ENCODE results near the gene MAP4K4. TPM values are rescaled to one million over a fixed set of nuclear protein-coding genes. Genes with fewer than 3 reads are reported as not detected.
"Not testable (repeated sequence)": the region's sequence is repeated elsewhere in the genome, so short reads cannot be mapped to it uniquely, and the experiment has no call there.

The MAP4K4 gene
- total and polyA plus RNA-seq, 2 of the 4 experiments (the other 2 are of a cell fraction): 89.4 to 124 TPM

DNA sequence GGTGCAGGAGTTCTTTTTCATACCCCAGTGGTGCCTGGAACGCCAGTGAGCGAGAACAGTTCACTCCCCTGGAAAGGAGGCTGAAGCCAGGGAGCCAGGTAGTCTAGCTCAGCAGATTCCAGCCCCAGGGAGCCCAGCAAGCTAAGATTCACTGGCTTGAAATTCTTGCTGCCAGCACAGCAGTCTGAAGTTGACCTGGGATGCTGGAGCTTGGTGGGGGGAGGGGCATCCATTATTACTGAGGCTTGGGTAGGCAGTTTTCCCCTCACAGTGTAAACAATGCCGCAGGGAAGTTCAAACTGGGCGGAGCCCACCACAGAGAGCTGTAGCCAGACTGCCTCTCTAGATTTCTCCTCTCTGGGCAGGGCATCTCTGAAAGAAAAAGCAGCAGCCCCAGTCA is 238.3 kb downstream of the MAP4K4 start:
- H2AK9ac ChIP-seq (replicated peaks; ENCODE audit: low read depth, low read length, poor library complexity); H2BK20ac ChIP-seq (ENCODE audit: low read depth, low read length); H2BK5ac ChIP-seq (ENCODE audit: low read depth, low read length, poor library complexity, severe bottlenecking); H3K4ac ChIP-seq (ENCODE audit: low read depth, low read length); H3K4me3 ChIP-seq (ENCODE audit: insufficient read depth, low read depth, low read length); H3K79me1 ChIP-seq (ENCODE audit: low read depth in 1 of 2, low read length in 2 of 2); H3K9me1 ChIP-seq (ENCODE audit: insufficient read depth, low read length); H3K9me3 ChIP-seq (ENCODE audit: control insufficient read depth, insufficient read depth, low read length); BruUV-seq (replicated peaks); H3K18ac ChIP-seq (ENCODE audit: low read depth, low read length); H2BK120ac ChIP-seq (ENCODE audit: low read depth, low read length); DNase-seq; H3K36me3 ChIP-seq (ENCODE audit: control insufficient read depth, insufficient read depth, low read length); H4K20me1 ChIP-seq (ENCODE audit: insufficient read depth, low read length); H3K23ac ChIP-seq (ENCODE audit: low read depth, low read length); in situ Hi-C loops (cut with MboI; ENCODE audit: low sequenced_read_pairs); H2BK15ac ChIP-seq (ENCODE audit: low read depth, low read length); POLR2A ChIA-PET (ENCODE audit: unreplicated experiment); H3K27me3 ChIP-seq (ENCODE audit: control insufficient read depth, insufficient read depth, low read length); H2AK5ac ChIP-seq (ENCODE audit: low read depth, low read length); CTCF ChIA-PET; H2AFZ ChIP-seq (replicated peaks; ENCODE audit: low read length, poor library complexity); intact Hi-C loops (cut with micrococcal nuclease); H4K5ac ChIP-seq (ENCODE audit: low read depth, low read length); ATAC-seq (ENCODE audit: low read depth); H3K27ac ChIP-seq (ENCODE audit: insufficient read depth, low read length); H3K4me1 ChIP-seq (ENCODE audit: control insufficient read depth, insufficient read depth, low read length); H4K91ac ChIP-seq (ENCODE audit: insufficient read depth, low read depth, low read length); dilution Hi-C loops (cut with HindIII; ENCODE audit: low sequenced_read_pairs, unreplicated experiment); H3K4me2 ChIP-seq (ENCODE audit: low read depth, low read length); H4K8ac ChIP-seq (ENCODE audit: low read depth in 2 of 2, low read length in 2 of 2); H3K56ac ChIP-seq (ENCODE audit: extremely low read depth, insufficient read depth, low read length); H3K9ac ChIP-seq (ENCODE audit: low read depth, low read length); H3K14ac ChIP-seq (replicated peaks; ENCODE audit: low read depth, low read length): not testable (repeated sequence)
- WGBS, 2 experiments (ENCODE audit: extremely low coverage in 2 of 2, insufficient read length in 1 of 2): no CpG with 5 or more reads among the region's 4 CpGs
